ENCODE data around the gene STX8. TPM values are rescaled to one million over a fixed set of nuclear protein-coding genes. Genes with fewer than 3 reads are reported as not detected.

The STX8 gene
- total RNA-seq, 1 donor from 2014 or later = 50.6 TPM

DNA sequence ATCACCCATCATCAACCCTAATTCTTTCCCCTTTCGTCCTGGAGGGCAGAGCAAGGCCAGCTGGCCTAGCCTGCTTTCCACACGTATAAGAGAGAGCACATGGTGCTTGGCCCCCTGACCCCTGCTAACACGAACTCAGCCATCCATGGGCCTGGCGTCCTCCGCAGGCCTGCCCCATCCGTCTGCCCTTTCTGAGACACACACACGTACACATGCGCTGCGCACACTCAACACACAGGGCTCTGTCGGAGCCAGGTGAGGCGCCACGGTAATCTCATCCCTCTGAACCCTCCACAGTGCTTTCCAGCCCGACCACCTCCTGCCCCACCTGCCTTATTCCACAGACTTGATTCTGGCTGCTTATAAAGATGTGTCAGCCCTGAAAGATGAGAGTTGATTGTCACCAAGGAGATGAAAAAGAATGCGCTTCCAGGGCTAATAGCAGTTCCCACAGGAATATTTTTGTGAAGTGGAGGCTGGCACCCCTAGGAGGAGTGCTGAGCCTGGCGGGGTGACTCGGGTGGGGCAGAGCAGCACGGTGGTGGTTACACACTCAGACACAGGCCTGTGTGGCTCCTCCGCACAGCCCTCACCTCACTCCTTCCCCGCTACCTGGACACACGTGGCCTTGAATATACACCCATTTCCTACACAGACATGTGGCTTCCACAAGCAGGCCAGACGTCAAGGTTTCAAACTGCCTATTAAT is 326.2 kb downstream of the STX8 start:
- H3K9me3 Mint-ChIP-seq (ENCODE audit: low read depth) = no peaks in the 10 kb centered on the region
- H3K27ac Mint-ChIP-seq (ENCODE audit: unreplicated experiment) = no peak overlapping the region
- H3K4me3 Mint-ChIP-seq (ENCODE audit: unreplicated experiment) = no peak overlapping the region
- no peak for DNase-seq (ENCODE audit: low spot score)
- TF ChIP-seq, protein P1, sequence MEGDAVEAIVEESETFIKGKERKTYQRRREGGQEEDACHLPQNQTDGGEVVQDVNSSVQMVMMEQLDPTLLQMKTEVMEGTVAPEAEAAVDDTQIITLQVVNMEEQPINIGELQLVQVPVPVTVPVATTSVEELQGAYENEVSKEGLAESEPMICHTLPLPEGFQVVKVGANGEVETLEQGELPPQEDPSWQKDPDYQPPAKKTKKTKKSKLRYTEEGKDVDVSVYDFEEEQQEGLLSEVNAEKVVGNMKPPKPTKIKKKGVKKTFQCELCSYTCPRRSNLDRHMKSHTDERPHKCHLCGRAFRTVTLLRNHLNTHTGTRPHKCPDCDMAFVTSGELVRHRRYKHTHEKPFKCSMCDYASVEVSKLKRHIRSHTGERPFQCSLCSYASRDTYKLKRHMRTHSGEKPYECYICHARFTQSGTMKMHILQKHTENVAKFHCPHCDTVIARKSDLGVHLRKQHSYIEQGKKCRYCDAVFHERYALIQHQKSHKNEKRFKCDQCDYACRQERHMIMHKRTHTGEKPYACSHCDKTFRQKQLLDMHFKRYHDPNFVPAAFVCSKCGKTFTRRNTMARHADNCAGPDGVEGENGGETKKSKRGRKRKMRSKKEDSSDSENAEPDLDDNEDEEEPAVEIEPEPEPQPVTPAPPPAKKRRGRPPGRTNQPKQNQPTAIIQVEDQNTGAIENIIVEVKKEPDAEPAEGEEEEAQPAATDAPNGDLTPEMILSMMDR (IDR thresholded peaks at IDR 0.05) = no peak
- H3K27me3 Mint-ChIP-seq (ENCODE audit: low read depth) = no peaks in the 10 kb centered on the region
- no peaks in the 10 kb centered on the region for H3K4me1 Mint-ChIP-seq (ENCODE audit: low read depth)
- H3K36me3 Mint-ChIP-seq (ENCODE audit: low read depth) = peaks cover 4% of the 10 kb centered on the region

DNA sequence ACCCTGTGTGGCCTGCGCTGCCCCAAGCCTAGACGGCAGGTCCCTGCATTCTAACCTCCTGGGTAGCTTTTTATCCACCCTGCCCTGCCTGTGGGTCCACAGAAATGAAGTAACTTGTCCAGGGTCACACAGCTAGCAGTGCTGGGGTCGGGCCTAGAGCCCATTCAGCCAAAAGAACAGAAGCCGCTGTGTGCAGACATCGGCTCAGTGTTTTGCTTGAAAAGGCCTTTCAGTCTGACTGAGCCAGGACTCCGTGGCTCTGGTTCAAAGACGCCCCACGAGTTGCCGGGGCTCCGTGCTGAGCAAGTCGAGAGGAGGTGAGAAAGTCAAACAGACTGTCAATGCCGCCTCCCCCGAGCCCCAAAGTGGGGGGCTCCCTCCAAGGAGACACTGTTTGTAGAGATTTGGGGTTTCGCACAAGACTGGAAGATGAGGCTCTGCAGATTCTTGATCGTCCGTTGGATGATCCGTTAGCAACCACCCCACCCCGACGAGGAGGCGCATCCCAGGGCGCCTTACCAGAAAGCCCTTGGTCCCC is 328.1 kb downstream of the STX8 start:
- Mint-ChIP-seq H3K27me3 (ENCODE audit: low read depth) (no peaks in the 10 kb centered on the region), H3K4me3 (ENCODE audit: unreplicated experiment) (no peak overlapping the region), H3K4me1 (ENCODE audit: low read depth) (no peaks in the 10 kb centered on the region), H3K27ac (ENCODE audit: unreplicated experiment) (no peak overlapping the region), H3K9me3 (ENCODE audit: low read depth) (no peaks in the 10 kb centered on the region), H3K36me3 (ENCODE audit: low read depth) (peaks cover 2% of the 10 kb centered on the region)
- TF ChIP-seq, protein P1 (IDR thresholded peaks at IDR 0.05) = no peak
- DNase-seq (ENCODE audit: low spot score) = no peak

DNA sequence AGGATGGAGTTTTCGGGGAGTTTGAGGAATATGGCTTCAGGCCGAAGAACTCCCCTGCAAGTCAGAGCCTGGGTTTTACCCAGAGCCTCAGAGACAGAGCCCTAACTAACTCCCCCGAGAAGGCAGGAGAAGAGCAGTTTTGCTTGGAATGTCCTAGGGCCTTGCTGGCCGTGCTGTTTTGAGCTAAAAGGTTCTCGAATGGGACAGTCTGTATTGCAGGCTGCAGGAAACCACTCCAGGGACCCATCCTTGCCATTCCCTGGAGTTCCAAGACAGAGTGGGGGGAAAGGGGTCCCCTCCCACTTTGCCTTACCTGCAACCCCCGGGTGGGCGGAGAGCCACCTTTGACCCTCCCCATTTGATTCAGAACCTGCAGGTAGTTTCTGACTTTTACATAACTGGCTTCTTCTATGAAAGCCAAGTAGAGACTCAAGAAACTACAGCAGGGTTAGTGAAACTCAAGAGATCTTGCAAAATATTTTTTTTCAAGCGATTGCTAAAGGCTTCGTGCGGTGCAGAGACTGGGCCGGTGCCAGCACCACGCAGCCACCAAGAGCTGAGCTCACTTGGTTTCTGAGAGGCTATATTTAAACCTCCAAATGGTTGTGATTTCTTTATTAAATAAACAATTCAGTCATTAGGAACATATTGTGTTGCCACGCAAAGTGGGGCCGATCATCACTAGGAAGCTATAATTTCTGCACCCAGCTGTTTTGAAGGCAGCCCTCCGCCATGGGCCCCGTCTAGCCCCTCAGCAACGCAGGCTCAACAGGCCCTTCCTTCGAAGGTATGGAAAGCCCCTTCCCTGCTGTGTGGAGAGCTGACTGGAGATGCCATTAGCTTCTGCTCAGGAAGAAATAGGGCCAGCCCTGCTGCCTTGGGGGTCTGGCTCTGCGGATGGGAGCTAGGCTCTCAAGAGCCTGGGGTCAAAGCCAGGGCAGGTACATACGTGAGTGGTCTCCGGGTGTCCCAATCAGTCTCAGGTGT is 331.3 kb downstream of the STX8 start:
- DNase-seq (ENCODE audit: low spot score) = no peak
- H3K9me3 Mint-ChIP-seq (ENCODE audit: low read depth) = no peaks in the 10 kb centered on the region
- H3K4me3 Mint-ChIP-seq (ENCODE audit: unreplicated experiment) = no peak overlapping the region
- H3K4me1 Mint-ChIP-seq (ENCODE audit: low read depth) = peaks cover 2% of the 10 kb centered on the region
- TF ChIP-seq, protein P1 (IDR thresholded peaks at IDR 0.05) = no peak
- H3K27ac Mint-ChIP-seq (ENCODE audit: unreplicated experiment) = no peak overlapping the region
- H3K36me3 Mint-ChIP-seq (ENCODE audit: low read depth) = peaks cover 2% of the 10 kb centered on the region
- no peaks in the 10 kb centered on the region for H3K27me3 Mint-ChIP-seq (ENCODE audit: low read depth)

- TF ChIP-seq, protein P1 (IDR thresholded peaks at IDR 0.05) = no peak
- Mint-ChIP-seq H3K27ac (ENCODE audit: unreplicated experiment) (no peak overlapping the region), H3K4me1 (ENCODE audit: low read depth) (peaks cover 2% of the 10 kb centered on the region), H3K4me3 (ENCODE audit: unreplicated experiment) (no peak overlapping the region), H3K27me3 (ENCODE audit: low read depth) (no peaks in the 10 kb centered on the region), H3K9me3 (ENCODE audit: low read depth) (no peaks in the 10 kb centered on the region), H3K36me3 (ENCODE audit: low read depth) (peaks cover 2% of the 10 kb centered on the region)
- no peak for DNase-seq (ENCODE audit: low spot score)
Observed at GRCh38 chr17:9242983-9243382, 332.6 kb downstream of the STX8 start.

- Mint-ChIP-seq H3K27ac (ENCODE audit: unreplicated experiment) (no peak overlapping the region), H3K27me3 (ENCODE audit: low read depth) (no peaks in the 10 kb centered on the region), H3K4me3 (ENCODE audit: unreplicated experiment) (no peak overlapping the region), H3K9me3 (ENCODE audit: low read depth) (no peaks in the 10 kb centered on the region), H3K4me1 (ENCODE audit: low read depth) (peaks cover 2% of the 10 kb centered on the region), H3K36me3 (ENCODE audit: low read depth) (no peaks in the 10 kb centered on the region)
- TF ChIP-seq, protein P1 (IDR thresholded peaks at IDR 0.05) = no peak
- no peak for DNase-seq (ENCODE audit: low spot score)
Observed at GRCh38 chr17:9242497-9242881, 333.1 kb downstream of the STX8 start.
